SK-N-MC (cell line): ENCODE data around the gene UBR7.

Source experiments
- EZH2 ChIP-seq: fragments of 200-600 bp; sonication (generic); IDR thresholded peaks from one replicate; pipeline ENCODE4 v1.6.1; 2017; ENCODE audit warnings: antibody characterized with exemption
- POLR2AphosphoS5 ChIP-seq: IDR thresholded peaks from 2 replicates; pipeline ENCODE4 v1.6.1; 2012; ENCODE audit warnings: mild to moderate bottlenecking, low read depth, low read length, borderline replicate concordance

DNA sequence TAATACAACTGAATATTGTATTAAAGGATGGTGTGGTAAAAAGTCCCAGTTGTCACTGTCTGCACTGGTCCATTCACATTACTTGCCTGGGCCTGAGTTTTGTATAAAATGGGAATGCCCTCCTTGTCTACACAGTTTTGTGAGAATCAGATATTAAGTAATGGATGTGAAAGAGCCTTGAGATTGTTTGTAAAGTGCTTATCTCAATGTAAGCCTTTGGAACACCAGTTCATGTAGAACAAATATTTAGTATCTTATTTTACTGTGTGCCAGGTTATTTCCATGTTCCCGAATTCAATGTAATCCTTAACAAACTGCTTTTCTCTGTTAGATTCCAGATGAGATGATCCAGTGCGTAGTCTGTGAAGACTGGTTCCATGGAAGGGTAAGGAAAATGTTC is 7.5 kb downstream of the UBR7 start:
- TF ChIP-seq POLR2AphosphoS5, result no peak
- TF ChIP-seq EZH2, result no peak
